ENCODE measurements around the gene MDFIC.

The MDFIC gene

GRCh38 chr7:114942446-114943175 lies 20.7 kb downstream of the MDFIC start:
- no peak for TF ChIP-seq CTCF (IDR thresholded peaks at IDR 0.05)

GRCh38 chr7:114943530-114943929 lies 21.6 kb downstream of the MDFIC start:
- TF ChIP-seq CTCF (IDR thresholded peaks at IDR 0.05) = no peak

- TF ChIP-seq CTCF (IDR thresholded peaks at IDR 0.05) = no peak
Measured at GRCh38 chr7:114943953-114944744, 22.3 kb downstream of the MDFIC start.

- no peak for TF ChIP-seq CTCF (IDR thresholded peaks at IDR 0.05)
Measured at GRCh38 chr7:114944745-114945625, 23.1 kb downstream of the MDFIC start.

- TF ChIP-seq CTCF (IDR thresholded peaks at IDR 0.05) = no peak
Measured at GRCh38 chr7:114949231-114949630, 27.3 kb downstream of the MDFIC start.

GRCh38 chr7:114952296-114952695 lies 30.4 kb downstream of the MDFIC start:
- no peak for TF ChIP-seq CTCF (IDR thresholded peaks at IDR 0.05)

- no peak for TF ChIP-seq CTCF (IDR thresholded peaks at IDR 0.05)
Measured at GRCh38 chr7:114953724-114954123, 31.8 kb downstream of the MDFIC start.
